H1 (cell line): ENCODE results near the gene TRPT1. TPM values are rescaled to one million over a fixed set of nuclear protein-coding genes. Genes with fewer than 3 reads are reported as not detected.
A peak's percentile ranks its signal among the peaks of the same experiment; 100 is the strongest.

ENCODE experiments used
- CTCF ChIA-PET: fragments of 300-600 bp; sonication (Branson Sonifier 250); formaldehyde crosslinking; loops from one replicate; lab custom pipeline; 2021; ENCODE audit not compliant: partially characterized antibody; lab: Charles Lee
- POLR2A ChIA-PET: fragments of 300-600 bp; sonication (Branson Sonifier 250); formaldehyde crosslinking; loops from one replicate; lab custom pipeline; 2021; ENCODE audit warnings: inconsistent platforms; ENCODE audit not compliant: partially characterized antibody; lab: Charles Lee
- DNase-seq, 2 experiments: peaks; one replicate each; pipeline versions ENCODE4 v3.0.0 to v3.0.0-alpha.2; 2010 to 2022; ENCODE audit warnings: low spot score in 2 of 2, low read depth in 1 of 2, mixed read lengths in 1 of 2
- FAIRE-seq: peaks from 2 replicates; lab custom pipeline; 2011; peaks lifted over from hg19 to GRCh38; lab: Jason Lieb, UNC
- H2AFZ ChIP-seq: 2 replicates; pipeline ENCODE4 v1.8.1; 2012; ENCODE audit warnings: low read length, inconsistent platforms
- H2AK5ac ChIP-seq: 2 replicates; pipeline ENCODE4 v1.6.1; 2013; ENCODE audit warnings: low read depth, low read length
- H2BK120ac ChIP-seq: replicated peaks from 2 replicates; pipeline ENCODE3; 2013; ENCODE audit warnings: low read depth, low read length, inconsistent platforms
- H2BK12ac ChIP-seq: 2 replicates; pipeline ENCODE4 v1.6.1; 2013; ENCODE audit warnings: low read depth, low read length
- H2BK15ac ChIP-seq: 2 replicates; pipeline ENCODE4 v1.6.1; 2013; ENCODE audit warnings: low read length
- H2BK20ac ChIP-seq: 2 replicates; pipeline ENCODE4 v1.6.1; 2013; ENCODE audit warnings: low read length
- H2BK5ac ChIP-seq: 2 replicates; pipeline ENCODE4 v1.6.1; 2013; ENCODE audit warnings: low read depth, low read length
- H3K14ac ChIP-seq: 2 replicates; pipeline ENCODE4 v1.6.1; 2013; ENCODE audit warnings: inconsistent platforms; ENCODE audit not compliant: insufficient read length
- H3K18ac ChIP-seq: 2 replicates; pipeline ENCODE4 v1.6.1; 2013; ENCODE audit warnings: low read length; ENCODE audit errors: extremely low read depth
- H3K23ac ChIP-seq: 2 replicates; pipeline ENCODE4 v1.6.1; 2013; ENCODE audit warnings: inconsistent platforms; ENCODE audit not compliant: insufficient read length
- H3K23me2 ChIP-seq: 2 replicates; pipeline ENCODE4 v1.6.1; 2013; ENCODE audit warnings: low read depth, low read length
- H3K27ac ChIP-seq: 2 replicates; pipeline ENCODE4 v1.6.1; 2011; ENCODE audit warnings: low read depth, low read length, inconsistent platforms
- H3K27me3 ChIP-seq, 4 experiments: replicated peaks in 1 of 4; 1 replicate in 1 of 4; 2 replicates in 3 of 4; pipeline versions ENCODE4 v1.6.1 to v1.8.1; 2011 to 2013; ENCODE audit warnings: low read length in 3 of 4, mild to moderate bottlenecking in 3 of 4, inconsistent platforms in 2 of 4, mixed read lengths in 2 of 4, moderate library complexity in 1 of 4; ENCODE audit not compliant: control insufficient read depth in 3 of 4, insufficient read depth in 3 of 4; ENCODE audit errors: extremely low read depth in 1 of 4
- H3K36me3 ChIP-seq, 4 experiments: 2 replicates each; pipeline versions ENCODE4 v1.6.1 to v1.8.1; 2011 to 2013; ENCODE audit warnings: mild to moderate bottlenecking in 4 of 4, low read length in 3 of 4, moderate library complexity in 2 of 4, control low read depth in 1 of 4, inconsistent platforms in 1 of 4; ENCODE audit not compliant: insufficient read depth in 4 of 4, control insufficient read depth in 2 of 4
- H3K4ac ChIP-seq: replicated peaks from 2 replicates; pipeline ENCODE3; 2013; ENCODE audit warnings: low read length, low read depth, mixed read lengths, inconsistent platforms; ENCODE audit not compliant: insufficient read length
- H3K4me1 ChIP-seq, 4 experiments: replicated peaks in 1 of 4; 1 replicate in 1 of 4; 2 replicates in 3 of 4; pipeline versions ENCODE4 v1.6.1 to v1.8.1; 2011 to 2013; ENCODE audit warnings: low read length in 3 of 4, inconsistent platforms in 2 of 4, mixed read lengths in 1 of 4; ENCODE audit not compliant: insufficient read depth in 4 of 4, control insufficient read depth in 3 of 4
- H3K4me2 ChIP-seq, 2 experiments: 2 replicates each; pipeline versions ENCODE4 v1.6.1 to v1.8.1; 2011 to 2013; ENCODE audit warnings: low read depth in 2 of 2, low read length in 2 of 2, control low read depth in 1 of 2, inconsistent platforms in 1 of 2, mild to moderate bottlenecking in 1 of 2; ENCODE audit not compliant: insufficient read depth in 1 of 2
- H3K4me3 ChIP-seq, 4 experiments: fragments of 200-600, 300-600 bp in 1 of 4; sonication (generic), shearing (Covaris generic), sonication (Bioruptor Twin) in 1 of 4; 2 replicates each; pipeline versions ENCODE4 v1.5.1 to v1.8.1; 2011 to 2016; ENCODE audit warnings: low read length in 4 of 4, low read depth in 3 of 4, control low read depth in 2 of 4, inconsistent platforms in 2 of 4, mild to moderate bottlenecking in 2 of 4, mixed read lengths in 1 of 4, moderate library complexity in 1 of 4; ENCODE audit not compliant: insufficient read depth in 2 of 4; ENCODE audit errors: extremely low read depth in 1 of 4
- H3K56ac ChIP-seq: replicated peaks from 2 replicates; pipeline ENCODE3; 2013; ENCODE audit warnings: low read depth, mild to moderate bottlenecking, mixed read lengths, low read length, inconsistent platforms; ENCODE audit not compliant: insufficient read length
- H3K79me1 ChIP-seq: 2 replicates; pipeline ENCODE4 v1.6.1; 2013; ENCODE audit warnings: low read depth, low read length, control low read depth
- H3K79me2 ChIP-seq, 2 experiments: 2 replicates each; pipeline versions ENCODE4 v1.6.1 to v1.8.1; 2012 to 2013; ENCODE audit warnings: low read length in 2 of 2, mild to moderate bottlenecking in 2 of 2, inconsistent platforms in 1 of 2; ENCODE audit not compliant: insufficient read depth in 2 of 2, control insufficient read depth in 1 of 2
- H3K9ac ChIP-seq, 4 experiments: replicated peaks in 1 of 4; 1 replicate in 1 of 4; 2 replicates in 3 of 4; pipeline versions ENCODE4 v1.6.1 to v1.8.1; 2011 to 2013; ENCODE audit warnings: low read depth in 3 of 4, low read length in 3 of 4, control low read depth in 2 of 4, mild to moderate bottlenecking in 2 of 4, moderate library complexity in 2 of 4, inconsistent platforms in 1 of 4; ENCODE audit errors: extremely low read depth in 1 of 4
- H3K9me3 ChIP-seq, 2 experiments: 2 replicates each; pipeline versions ENCODE4 v1.6.1 to v1.8.1; 2012 to 2013; ENCODE audit warnings: mild to moderate bottlenecking in 2 of 2, moderate library complexity in 2 of 2, control low read depth in 1 of 2, inconsistent platforms in 1 of 2, low read depth in 1 of 2, low read length in 1 of 2, mixed read lengths in 1 of 2; ENCODE audit not compliant: insufficient read depth in 2 of 2
- H4K20me1 ChIP-seq, 2 experiments: replicated peaks in 1 of 2; 2 replicates each; pipeline versions ENCODE3 to v1.8.1; 2011 to 2013; ENCODE audit warnings: inconsistent platforms in 2 of 2, low read length in 2 of 2, mild to moderate bottlenecking in 1 of 2; ENCODE audit not compliant: insufficient read depth in 2 of 2, control insufficient read depth in 1 of 2
- H4K5ac ChIP-seq: 2 replicates; pipeline ENCODE4 v1.6.1; 2013; ENCODE audit warnings: low read length, low read depth, mixed read lengths, inconsistent platforms; ENCODE audit not compliant: insufficient read length
- H4K8ac ChIP-seq: 2 replicates; pipeline ENCODE4 v1.8.0; 2013; ENCODE audit warnings: mild to moderate bottlenecking, moderate library complexity, low read length, inconsistent platforms; ENCODE audit not compliant: insufficient read depth; ENCODE audit errors: extremely low read depth
- H4K91ac ChIP-seq: replicated peaks from 2 replicates; pipeline ENCODE3; 2013; ENCODE audit warnings: low read length, mixed read lengths, inconsistent platforms; ENCODE audit not compliant: insufficient read length
- ATF3 ChIP-seq: IDR thresholded peaks from 2 replicates; pipeline ENCODE4 v1.6.1; 2011; ENCODE audit warnings: low read depth, mild to moderate bottlenecking, low read length; ENCODE audit not compliant: insufficient read depth
- CREB1 ChIP-seq: IDR thresholded peaks from 2 replicates; pipeline ENCODE4 v1.6.1; 2012; ENCODE audit warnings: inconsistent platforms
- KDM4A ChIP-seq: IDR thresholded peaks from one replicate; pipeline ENCODE4 v1.7.1; 2012; ENCODE audit warnings: low read depth, mild to moderate bottlenecking, moderate library complexity, low read length, inconsistent platforms; ENCODE audit not compliant: severe bottlenecking
- MAFK ChIP-seq: IDR thresholded peaks from 2 replicates; pipeline ENCODE4 v1.6.1; 2012; ENCODE audit warnings: low read depth, mild to moderate bottlenecking, improper control_type of control experiment, low read length
- NANOG ChIP-seq: IDR thresholded peaks from 2 replicates; pipeline ENCODE4 v1.6.1; 2011; ENCODE audit warnings: low read length, low read depth, mild to moderate bottlenecking, inconsistent platforms; ENCODE audit not compliant: insufficient read depth, poor library complexity, severe bottlenecking
- POLR2A ChIP-seq, 2 experiments: IDR thresholded peaks; 1 replicate in 1 of 2; 2 replicates in 1 of 2; pipeline ENCODE4 v1.6.1; 2011; ENCODE audit warnings: low read depth in 2 of 2, low read length in 2 of 2, mild to moderate bottlenecking in 2 of 2; ENCODE audit errors: control extremely low read depth in 1 of 2
- POU5F1 ChIP-seq: IDR thresholded peaks from 2 replicates; pipeline ENCODE4 v1.6.1; 2011; ENCODE audit warnings: low read depth, mild to moderate bottlenecking, low read length, moderate library complexity
- SIRT6 ChIP-seq: IDR thresholded peaks from one replicate; pipeline ENCODE4 v1.7.1; 2012; ENCODE audit warnings: low read length, inconsistent platforms
- TBP ChIP-seq: IDR thresholded peaks from 2 replicates; pipeline ENCODE4 v1.6.1; 2011; ENCODE audit warnings: low read depth, low read length, improper control_type of control experiment
- WGBS, 2 experiments: shearing (Covaris generic) in 1 of 2; methylation state at CpG; one replicate each; pipeline versions ENCODE4 v1.1.6 to v1.1.7; 2013 to 2015; ENCODE audit warnings: low lambda C conversion rate in 2 of 2, mixed read lengths in 2 of 2, inconsistent platforms in 1 of 2, low coverage in 1 of 2, missing lambda C conversion rate in 1 of 2; ENCODE audit not compliant: insufficient replicate concordance in 2 of 2, insufficient coverage in 1 of 2, insufficient read length in 1 of 2; ENCODE audit errors: extremely low coverage in 1 of 2, missing lambda C conversion rate in 1 of 2; 5-methylcytosine and 5-hydroxymethylcytosine counted together
- polyA plus RNA-seq, 7 experiments: library from polyadenylated mRNA; depleted of rRNA in 3 of 7; stranded (reverse) in 5 of 7; unstranded in 2 of 7; fragments of >200 nt in 5 of 7; fragments of 200-250 nt in 2 of 7; gene quantifications; 1 replicate in 5 of 7; 2 replicates in 1 of 7; 4 replicates in 1 of 7; pipeline versions ENCODE4 v1.2.1 to v1.2.3, GENCODE V29; 2011 to 2013; ENCODE audit warnings: missing spikeins in 2 of 7, mixed read lengths in 2 of 7
- total RNA-seq: library from RNA; stranded (reverse); fragmentation: NEBNext Ultra II Directional; extraction: Animal tissue kit (Norgen Biotek cat#: 25700); gene quantifications from 2 replicates; pipeline ENCODE4 v1.2.1, GENCODE V29; 2021

TRPT1 gene
- total and polyA plus RNA-seq, 2 of the 8 experiments (the other 6 are each of a cell fraction or from before 2014, with no cell fraction given): 34.5 to 74.6 TPM

GRCh38 chr11:64249563-64250414, 23.8 kb upstream of the TRPT1 start:
- peaks cover 9% of the 10 kb centered on the region for H3K79me1 ChIP-seq
- H4K5ac ChIP-seq: peak overlapping the region; percentile 11
- peaks cover 0 to 47% (median 35%) of the 10 kb centered on the region in 4 experiments; a peak in 6 of 7 replicates for H3K4me1 ChIP-seq
- no peaks in the 10 kb centered on the region for H3K9me3 ChIP-seq
- H2BK15ac ChIP-seq: peak overlapping the region; percentile 93
- DNase-seq (peak in 1 of 2 experiments; percentile 65), FAIRE-seq (no peak)
- peaks cover 6 to 38% of the 10 kb centered on the region in 2 experiments; a peak in 3 of 4 replicates for H3K79me2 ChIP-seq
- POLR2A ChIA-PET: interaction anchor here (0.6 to 13.1 kb wide), 20 partner anchors 7 to 271 kb away, joined by 3 to 352 read pairs (median 6); partner anchors contain the start of genes BAD, DNAJC4, ESRRA and FKBP2
- H3K4ac ChIP-seq: peak overlapping the region; percentile 25
- H4K91ac ChIP-seq: peak overlapping the region; percentile 90
- CTCF ChIA-PET: interaction anchor here (0.5 to 10.0 kb wide), 21 partner anchors 12 to 403 kb away, joined by 3 to 102 read pairs (median 5); partner anchors contain the start of genes CATSPERZ, FERMT3, NUDT22 and PRDX5
- no peaks in the 10 kb centered on the region for H3K27me3 ChIP-seq
- H2BK5ac ChIP-seq: peak overlapping the region; percentile 88; the same call in 1 of the 2 replicates
- H3K36me3 ChIP-seq: peaks cover 0 to 8% (median 3%) of the 10 kb centered on the region in 4 experiments; a peak in 5 of 8 replicates
- H4K20me1 ChIP-seq: peaks cover 6 to 15% of the 10 kb centered on the region in 2 experiments
- peak overlapping the region; percentile 73 to 99 for H3K4me2 ChIP-seq
- H3K23ac ChIP-seq: no peak overlapping the region
- H3K23me2 ChIP-seq: peaks cover 20% of the 10 kb centered on the region
- H3K14ac ChIP-seq: peak overlapping the region; percentile 16
- peak overlapping the region; percentile 99; the same call in 1 of the 2 replicates for H2BK12ac ChIP-seq
- WGBS, 2 experiments: 52% methylated on average over 8 of the region's 8 CpGs; no CpG with 5 or more reads in 1 of the 2 experiments
- H3K9ac ChIP-seq: peak overlapping the region in 2 of 4 experiments; percentile 38 to 42; a peak in 2 of 7 replicates
- H3K56ac ChIP-seq: peak overlapping the region; percentile 48
- peak overlapping the region; percentile 92; the same call in 1 of the 2 replicates for H2AK5ac ChIP-seq
- no peak overlapping the region for H2AFZ ChIP-seq
- no peak overlapping the region for H4K8ac ChIP-seq
- peak overlapping the region; percentile 88 for H2BK20ac ChIP-seq
- peak overlapping the region; percentile 70; the same call in 1 of the 2 replicates for H3K27ac ChIP-seq
- peak overlapping the region; percentile 98 for H3K18ac ChIP-seq
- peak overlapping the region in 3 of 4 experiments; percentile 8 to 63 (median 46); a peak in 6 of 8 replicates for H3K4me3 ChIP-seq
- H2BK120ac ChIP-seq: peak overlapping the region; percentile 81
- TF ChIP-seq SIRT6 (no peak), POU5F1 (no peak), MAFK (no peak), KDM4A (no peak), CREB1 (0 out of 2 replicates have a peak, but pooled peaks have one; percentile 28), TBP (0 out of 2 replicates have a peak, but pooled peaks have one; percentile 21), ATF3 (no peak), POLR2A (IDR thresholded peaks at IDR 0.05; ENCODE audit: control extremely low read depth in 1 of 2, low read depth in 2 of 2, low read length in 2 of 2) (peak in 1 of 2 experiments; percentile 40; a peak in 2 of 3 replicates), NANOG (peak; percentile 52)
